A549 (cell line): Measurements from ENCODE around the gene SNCAIP.

ENCODE experiments used
- CEBPB ChIP-seq, 2 experiments: fragments of >200 bp in 1 of 2; sonication (Bioruptor Twin) in 1 of 2; formaldehyde crosslinking in 1 of 2; IDR thresholded peaks; 2 replicates each; pipeline ENCODE4 v1.6.1; 2012 to 2016
- EP300 ChIP-seq, 2 experiments: fragments of >200 bp; sonication (Bioruptor Twin); formaldehyde crosslinking; IDR thresholded peaks; 2 replicates in 1 of 2; 3 replicates in 1 of 2; pipeline ENCODE4 v1.6.1; 2016 to 2017
- JUN ChIP-seq, 2 experiments: fragments of >200 bp; sonication (Bioruptor Twin); formaldehyde crosslinking; IDR thresholded peaks; 2 replicates in 1 of 2; 3 replicates in 1 of 2; pipeline ENCODE4 v1.6.1; 2016 to 2017
- MAFK ChIP-seq: fragments of 450-650 bp; IDR thresholded peaks from 2 replicates; pipeline ENCODE4 v1.6.1; 2014; ENCODE audit not compliant: partially characterized antibody
- PHF8 ChIP-seq: fragments of 200-600 bp; sonication (generic); IDR thresholded peaks from 2 replicates; pipeline ENCODE4 v1.6.1; 2016; ENCODE audit warnings: low read depth, mild to moderate bottlenecking, antibody characterized with exemption, moderate library complexity, borderline replicate concordance
- POLR2A ChIP-seq: IDR thresholded peaks from 2 replicates; pipeline ENCODE4 v1.6.1; 2012; ENCODE audit warnings: mild to moderate bottlenecking, low read length
- TF ChIP-seq, protein P1 (sequence below): fragments of >200 bp; sonication (Bioruptor Twin); formaldehyde crosslinking; IDR thresholded peaks from 3 replicates; pipeline ENCODE4 v1.5.1; 2016
- TF ChIP-seq, protein P2 (sequence below): fragments of >200 bp; sonication (Bioruptor Twin); formaldehyde crosslinking; IDR thresholded peaks from 3 replicates; pipeline ENCODE4 v1.6.1; 2016
- TF ChIP-seq, protein P3 (sequence below): IDR thresholded peaks from 2 replicates; pipeline ENCODE4 v1.6.1; 2012; ENCODE audit warnings: low read depth, borderline replicate concordance

DNA sequence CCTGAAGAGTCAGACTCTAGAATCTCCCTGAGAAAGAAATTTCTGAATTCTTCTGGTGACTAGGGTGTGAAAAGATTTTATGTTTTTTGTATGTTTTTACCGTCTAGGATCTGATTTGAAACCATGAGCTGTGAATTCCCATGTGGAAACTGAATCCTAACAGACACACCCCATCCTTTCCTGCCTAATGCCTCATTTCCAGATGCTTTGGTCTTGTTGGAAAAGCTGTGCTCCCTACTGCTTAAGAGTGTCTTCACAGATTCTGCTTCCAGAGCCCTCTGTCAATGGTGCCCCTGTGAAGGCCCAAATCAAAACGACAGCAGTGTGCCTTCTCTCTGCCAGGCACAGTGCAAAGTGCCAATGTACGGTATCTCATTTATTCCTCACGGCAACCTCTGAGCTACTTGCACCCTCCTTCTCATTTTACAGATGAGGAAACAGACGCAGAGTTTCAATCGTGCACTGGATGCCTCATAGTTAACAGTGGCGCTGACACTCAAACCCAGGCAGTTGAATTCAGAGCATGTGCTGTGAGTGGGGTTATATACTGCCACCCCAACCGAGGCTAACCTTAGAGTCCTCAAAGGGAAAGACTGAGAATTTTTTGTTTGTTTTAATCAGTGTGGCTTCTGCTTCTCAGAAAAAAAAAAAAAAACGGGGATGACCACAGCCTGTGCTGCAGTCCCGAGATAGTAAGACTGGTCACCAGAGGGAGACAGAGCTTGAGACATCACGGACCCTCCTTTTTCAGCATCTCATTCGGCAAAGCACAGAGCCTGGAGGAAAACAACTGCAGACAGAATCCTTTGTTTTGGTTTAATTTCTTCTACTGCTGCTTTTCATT lies 188.4 kb downstream of the SNCAIP start:
- TF ChIP-seq, protein P1, sequence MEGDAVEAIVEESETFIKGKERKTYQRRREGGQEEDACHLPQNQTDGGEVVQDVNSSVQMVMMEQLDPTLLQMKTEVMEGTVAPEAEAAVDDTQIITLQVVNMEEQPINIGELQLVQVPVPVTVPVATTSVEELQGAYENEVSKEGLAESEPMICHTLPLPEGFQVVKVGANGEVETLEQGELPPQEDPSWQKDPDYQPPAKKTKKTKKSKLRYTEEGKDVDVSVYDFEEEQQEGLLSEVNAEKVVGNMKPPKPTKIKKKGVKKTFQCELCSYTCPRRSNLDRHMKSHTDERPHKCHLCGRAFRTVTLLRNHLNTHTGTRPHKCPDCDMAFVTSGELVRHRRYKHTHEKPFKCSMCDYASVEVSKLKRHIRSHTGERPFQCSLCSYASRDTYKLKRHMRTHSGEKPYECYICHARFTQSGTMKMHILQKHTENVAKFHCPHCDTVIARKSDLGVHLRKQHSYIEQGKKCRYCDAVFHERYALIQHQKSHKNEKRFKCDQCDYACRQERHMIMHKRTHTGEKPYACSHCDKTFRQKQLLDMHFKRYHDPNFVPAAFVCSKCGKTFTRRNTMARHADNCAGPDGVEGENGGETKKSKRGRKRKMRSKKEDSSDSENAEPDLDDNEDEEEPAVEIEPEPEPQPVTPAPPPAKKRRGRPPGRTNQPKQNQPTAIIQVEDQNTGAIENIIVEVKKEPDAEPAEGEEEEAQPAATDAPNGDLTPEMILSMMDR, result peak; percentile 65
- TF ChIP-seq, protein P2, sequence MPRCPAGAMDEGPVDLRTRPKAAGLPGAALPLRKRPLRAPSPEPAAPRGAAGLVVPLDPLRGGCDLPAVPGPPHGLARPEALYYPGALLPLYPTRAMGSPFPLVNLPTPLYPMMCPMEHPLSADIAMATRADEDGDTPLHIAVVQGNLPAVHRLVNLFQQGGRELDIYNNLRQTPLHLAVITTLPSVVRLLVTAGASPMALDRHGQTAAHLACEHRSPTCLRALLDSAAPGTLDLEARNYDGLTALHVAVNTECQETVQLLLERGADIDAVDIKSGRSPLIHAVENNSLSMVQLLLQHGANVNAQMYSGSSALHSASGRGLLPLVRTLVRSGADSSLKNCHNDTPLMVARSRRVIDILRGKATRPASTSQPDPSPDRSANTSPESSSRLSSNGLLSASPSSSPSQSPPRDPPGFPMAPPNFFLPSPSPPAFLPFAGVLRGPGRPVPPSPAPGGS, result no peak
- TF ChIP-seq, protein P3, sequence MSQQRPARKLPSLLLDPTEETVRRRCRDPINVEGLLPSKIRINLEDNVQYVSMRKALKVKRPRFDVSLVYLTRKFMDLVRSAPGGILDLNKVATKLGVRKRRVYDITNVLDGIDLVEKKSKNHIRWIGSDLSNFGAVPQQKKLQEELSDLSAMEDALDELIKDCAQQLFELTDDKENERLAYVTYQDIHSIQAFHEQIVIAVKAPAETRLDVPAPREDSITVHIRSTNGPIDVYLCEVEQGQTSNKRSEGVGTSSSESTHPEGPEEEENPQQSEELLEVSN, result no peak
- no peak for TF ChIP-seq PHF8
- no peak for TF ChIP-seq POLR2A
- no peak for TF ChIP-seq MAFK
- TF ChIP-seq EP300 (IDR thresholded peaks at IDR 0.05), result no peak
- TF ChIP-seq JUN (IDR thresholded peaks at IDR 0.05), result no peak
- TF ChIP-seq CEBPB (IDR thresholded peaks at IDR 0.05), result no peak
